ENCODE measurements around the gene SPTB.

SPTB gene

GRCh38 chr14:64763085-64763782 is 116.5 kb downstream of the SPTB start:
- DNase-seq = no peak

DNA sequence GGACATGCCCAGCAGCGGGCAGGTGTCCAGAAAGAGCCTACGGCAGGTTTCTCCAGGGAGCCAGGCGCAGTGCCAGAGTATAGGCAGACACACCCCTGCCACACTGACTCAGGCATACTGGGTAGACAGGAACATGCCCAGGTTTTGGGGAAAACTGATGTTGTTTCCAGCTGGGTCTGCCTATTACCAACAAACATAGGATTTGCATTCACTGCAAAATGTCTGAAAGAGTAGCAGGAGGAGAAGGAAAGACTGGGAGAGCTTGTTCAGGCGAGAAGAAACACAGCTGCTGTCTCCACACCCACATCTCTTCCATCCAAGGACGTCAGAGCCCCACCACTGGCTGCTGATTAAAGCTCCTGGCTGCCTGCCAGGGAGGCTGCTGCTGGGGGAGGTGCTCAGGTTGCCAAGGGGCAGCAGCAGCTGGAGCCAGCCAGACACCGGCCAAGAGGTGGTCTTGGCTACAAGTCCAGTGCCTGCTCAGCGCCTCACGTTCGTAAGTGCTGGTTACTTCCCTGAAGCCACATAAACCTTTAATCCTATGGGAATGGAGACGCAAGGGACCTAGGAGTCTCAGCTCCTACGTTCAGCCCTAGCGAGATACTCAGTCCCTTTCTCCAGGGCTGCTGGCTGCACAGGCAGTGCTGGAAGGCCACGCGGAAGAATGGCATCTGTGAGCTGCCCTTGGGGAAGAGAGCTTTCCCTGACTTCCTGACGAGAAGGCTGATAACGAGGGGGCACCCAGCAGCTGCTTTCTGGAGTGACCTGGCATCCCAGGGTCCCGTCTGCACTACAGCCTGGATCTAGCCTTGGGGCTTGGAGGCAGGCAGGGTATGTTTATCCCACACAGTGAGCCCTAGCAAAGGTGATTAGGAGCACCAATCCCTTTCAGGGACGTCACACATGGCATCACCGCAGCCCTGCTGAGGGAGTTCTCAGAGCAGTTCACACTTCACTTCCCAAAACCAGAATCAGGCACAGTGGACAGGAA is 117.4 kb downstream of the SPTB start:
- peak; percentile 54 for DNase-seq

- DNase-seq = no peak
Observed at GRCh38 chr14:64761441-64762043, 118.2 kb downstream of the SPTB start.

DNA sequence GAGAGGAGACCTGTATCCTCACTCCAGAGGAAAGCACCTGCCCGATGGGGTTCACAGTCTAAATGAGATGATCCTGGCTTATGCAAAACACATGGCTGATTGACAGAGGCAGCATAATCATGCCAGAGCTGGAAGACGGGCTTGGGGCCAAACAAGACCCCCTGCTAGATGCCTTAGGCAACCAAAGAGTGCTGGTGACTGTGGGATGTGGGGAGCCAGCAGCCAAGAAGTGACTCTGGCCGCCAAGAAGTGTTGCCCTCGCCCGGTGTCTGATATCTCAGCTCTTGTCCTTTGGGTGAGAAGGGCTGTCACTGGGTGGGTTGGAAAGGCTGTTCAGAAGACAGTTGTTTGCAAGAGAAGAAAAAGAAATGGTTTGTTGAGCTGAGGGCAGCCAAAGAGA is 118.8 kb downstream of the SPTB start:
- DNase-seq = no peak

- peak; percentile 68 for DNase-seq
Observed at GRCh38 chr14:64760146-64760755, 119.5 kb downstream of the SPTB start.

GRCh38 chr14:64759555-64759938 is 120.2 kb downstream of the SPTB start:
- DNase-seq = no peak

- DNase-seq = no peak
Observed at GRCh38 chr14:64758691-64759554, 120.8 kb downstream of the SPTB start.

GRCh38 chr14:64758025-64758521 is 121.6 kb downstream of the SPTB start:
- peak; percentile 32 for DNase-seq

GRCh38 chr14:64757601-64758000 is 122.1 kb downstream of the SPTB start:
- no peak for DNase-seq

DNA sequence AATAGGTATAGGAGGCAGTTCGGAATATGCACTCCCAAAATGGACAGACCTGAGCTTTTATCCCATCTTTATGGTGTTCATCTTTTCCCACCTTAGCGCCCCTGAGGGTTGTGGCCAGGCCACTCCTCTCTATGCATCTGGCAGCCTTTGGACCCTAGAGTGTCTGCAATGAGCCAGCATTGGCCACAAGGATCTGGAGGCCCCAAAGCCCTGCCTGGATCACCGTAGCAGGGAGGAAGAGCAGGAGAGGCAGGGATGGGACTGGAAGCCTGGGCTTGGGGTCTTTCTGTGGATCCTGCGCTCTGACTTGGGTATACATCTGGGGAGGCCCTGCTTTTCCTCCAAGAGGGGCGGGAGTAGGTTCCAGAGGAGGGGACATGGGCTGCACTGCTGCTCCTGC is 123.0 kb downstream of the SPTB start:
- DNase-seq = no peak

- DNase-seq = peak; percentile 87
Observed at GRCh38 chr14:64755781-64756221, 123.9 kb downstream of the SPTB start.

- DNase-seq = no peak
Observed at GRCh38 chr14:64754685-64755084, 125.0 kb downstream of the SPTB start.

DNA sequence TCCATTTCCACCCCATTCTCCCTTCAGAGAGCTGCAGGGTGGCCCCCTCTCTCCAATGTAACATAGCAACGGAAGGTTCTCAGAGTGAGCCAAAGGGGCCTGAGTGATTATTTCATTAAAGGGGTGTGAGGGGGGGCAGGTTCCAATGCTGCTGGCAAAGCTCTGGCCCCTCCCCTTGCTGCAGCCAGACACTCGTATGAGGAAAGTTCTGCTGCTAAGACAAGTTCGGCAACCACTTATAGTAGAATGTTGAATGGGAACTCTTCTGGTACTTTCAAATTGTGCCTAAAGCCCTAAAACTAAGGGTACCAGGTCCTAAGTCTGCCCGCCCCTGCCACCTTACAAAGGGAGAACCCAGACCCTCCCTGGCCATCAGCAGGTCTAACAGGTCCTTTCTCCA is 125.7 kb downstream of the SPTB start:
- DNase-seq = no peak

GRCh38 chr14:64753374-64753773 is 126.3 kb downstream of the SPTB start:
- no peak for DNase-seq

GRCh38 chr14:64752909-64753308 is 126.8 kb downstream of the SPTB start:
- DNase-seq = no peak

GRCh38 chr14:64748995-64749714 is 130.6 kb downstream of the SPTB start:
- DNase-seq = no peak

DNA sequence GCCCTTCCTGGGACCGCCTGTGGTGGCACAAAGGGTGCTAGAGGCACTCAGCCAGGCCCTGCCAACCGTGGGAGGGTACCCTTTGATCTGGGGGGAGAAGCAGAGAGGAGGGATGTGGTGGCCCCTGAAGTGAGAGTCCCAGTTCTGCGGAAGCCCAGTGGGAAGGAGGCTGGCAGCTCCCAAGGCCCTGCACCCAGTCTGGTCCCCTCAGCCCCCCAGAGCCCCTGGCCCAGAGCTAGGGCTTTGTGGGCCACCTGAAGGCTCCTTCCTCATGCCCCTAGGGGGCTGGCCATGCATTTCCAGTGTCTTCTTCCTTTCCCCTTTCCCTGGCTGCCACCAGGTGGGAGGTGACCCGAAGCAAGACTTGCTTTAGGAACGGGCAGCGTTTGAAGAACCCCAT is 131.2 kb downstream of the SPTB start:
- no peak for DNase-seq

DNA sequence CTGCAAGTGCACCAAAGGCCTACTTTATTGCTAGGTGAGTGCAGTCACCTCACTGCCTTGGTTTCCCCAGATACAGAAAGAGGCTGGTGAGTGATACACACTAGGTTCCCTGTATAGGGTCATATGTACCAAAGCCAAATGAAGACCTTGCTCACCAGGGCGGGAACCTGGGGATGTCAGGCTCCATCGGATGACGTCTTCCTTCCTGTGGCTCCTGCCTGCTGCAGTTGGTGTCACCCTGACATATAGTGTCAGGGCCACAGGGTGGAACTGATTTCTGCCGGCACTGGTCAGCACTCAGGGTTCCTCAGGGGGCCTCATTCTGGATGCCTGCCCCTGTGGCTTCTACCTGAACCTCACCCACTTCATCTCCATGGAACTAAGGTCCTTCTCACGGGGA is 132.4 kb downstream of the SPTB start:
- DNase-seq = no peak

- no peak for DNase-seq
Observed at GRCh38 chr14:64746298-64747250, 133.1 kb downstream of the SPTB start.

DNA sequence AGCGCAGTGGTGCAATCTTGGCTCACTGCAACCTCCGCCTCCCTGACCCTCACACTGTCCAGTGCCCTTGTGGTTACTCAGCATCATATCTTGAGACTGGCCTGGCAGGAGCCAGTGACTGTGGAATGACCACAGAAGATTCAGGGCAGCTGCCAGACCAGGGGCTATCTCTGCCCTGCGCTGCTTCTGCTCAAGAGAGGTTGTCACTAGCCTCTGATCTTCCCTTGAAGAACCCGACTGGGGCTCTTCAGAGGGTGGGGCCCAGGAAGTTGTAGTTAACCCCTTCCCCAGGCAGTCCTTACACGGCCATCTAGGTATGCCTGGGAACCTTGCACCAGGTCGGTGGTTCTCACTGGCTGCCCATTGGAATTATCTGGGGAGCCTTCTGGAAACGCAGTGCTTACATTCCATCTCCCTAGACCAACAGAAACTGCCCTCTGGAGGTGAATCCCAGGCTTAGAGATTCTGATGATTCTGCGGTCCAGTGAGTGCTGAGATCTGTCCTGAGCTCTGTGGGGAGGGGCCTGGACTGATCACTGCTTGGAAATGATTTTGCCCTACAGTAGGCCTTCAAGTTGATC is 134.1 kb downstream of the SPTB start:
- DNase-seq = no peak
